Measurements from ENCODE around the gene CPEB1.

- TF ChIP-seq CTCF (IDR thresholded peaks at IDR 0.05) (no peak), POLR2A (IDR thresholded peaks at IDR 0.05) (no peak)
These were observed 17.1 kb downstream of the CPEB1 start for GRCh38 chr15:82630033-82630432.

Data from lower leg skin (tissue), 3 donors.